IPS-NIHi11 (cell line): ENCODE measurements around the gene ZNF578.
"Not testable (repeated sequence)": the region's sequence is repeated elsewhere in the genome, so short reads cannot be mapped to it uniquely, and the experiment has no call there.

Experiments used
- DNase-seq: peaks from one replicate; pipeline ENCODE4 v3.0.0; 2012; ENCODE audit warnings: mixed read lengths, low spot score

Gene ZNF578

GRCh38 chr19:52561611-52562010 lies 108.3 kb downstream of the ZNF578 start:
- not testable (repeated sequence) for DNase-seq
